Measurements from ENCODE around the gene BZW2.

BZW2 gene

DNA sequence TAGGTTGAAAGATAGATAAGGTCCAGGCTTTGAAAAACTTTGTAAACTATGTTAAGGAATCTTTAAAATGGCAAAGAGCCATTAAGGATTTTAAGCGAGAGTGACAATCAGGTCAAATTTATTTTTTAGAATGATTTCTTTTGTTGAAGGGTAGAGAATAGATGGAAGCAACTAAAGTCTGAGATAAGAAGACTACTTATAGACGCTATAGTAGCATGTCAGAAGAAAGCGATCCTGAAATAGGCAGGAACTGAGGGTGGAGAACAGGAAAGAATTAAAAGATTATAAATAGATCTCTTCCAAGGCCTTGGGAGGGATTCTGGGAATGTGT lies 94.6 kb downstream of the BZW2 start:
- Mint-ChIP-seq H3K27ac (peak overlapping the region; percentile 45 to 79 (median 67)), H3K4me1 (peaks cover 12% of the 10 kb centered on the region), H3K27me3 (ENCODE audit: low read depth) (peaks cover 17% of the 10 kb centered on the region), H3K36me3 (ENCODE audit: low read depth) (no peaks in the 10 kb centered on the region), H3K9me3 (no peaks in the 10 kb centered on the region), H3K4me3 (no peak overlapping the region)
- TF ChIP-seq, protein P1, sequence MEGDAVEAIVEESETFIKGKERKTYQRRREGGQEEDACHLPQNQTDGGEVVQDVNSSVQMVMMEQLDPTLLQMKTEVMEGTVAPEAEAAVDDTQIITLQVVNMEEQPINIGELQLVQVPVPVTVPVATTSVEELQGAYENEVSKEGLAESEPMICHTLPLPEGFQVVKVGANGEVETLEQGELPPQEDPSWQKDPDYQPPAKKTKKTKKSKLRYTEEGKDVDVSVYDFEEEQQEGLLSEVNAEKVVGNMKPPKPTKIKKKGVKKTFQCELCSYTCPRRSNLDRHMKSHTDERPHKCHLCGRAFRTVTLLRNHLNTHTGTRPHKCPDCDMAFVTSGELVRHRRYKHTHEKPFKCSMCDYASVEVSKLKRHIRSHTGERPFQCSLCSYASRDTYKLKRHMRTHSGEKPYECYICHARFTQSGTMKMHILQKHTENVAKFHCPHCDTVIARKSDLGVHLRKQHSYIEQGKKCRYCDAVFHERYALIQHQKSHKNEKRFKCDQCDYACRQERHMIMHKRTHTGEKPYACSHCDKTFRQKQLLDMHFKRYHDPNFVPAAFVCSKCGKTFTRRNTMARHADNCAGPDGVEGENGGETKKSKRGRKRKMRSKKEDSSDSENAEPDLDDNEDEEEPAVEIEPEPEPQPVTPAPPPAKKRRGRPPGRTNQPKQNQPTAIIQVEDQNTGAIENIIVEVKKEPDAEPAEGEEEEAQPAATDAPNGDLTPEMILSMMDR (IDR thresholded peaks at IDR 0.05; ENCODE audit: unreplicated experiment in 3 of 3): no peak

DNA sequence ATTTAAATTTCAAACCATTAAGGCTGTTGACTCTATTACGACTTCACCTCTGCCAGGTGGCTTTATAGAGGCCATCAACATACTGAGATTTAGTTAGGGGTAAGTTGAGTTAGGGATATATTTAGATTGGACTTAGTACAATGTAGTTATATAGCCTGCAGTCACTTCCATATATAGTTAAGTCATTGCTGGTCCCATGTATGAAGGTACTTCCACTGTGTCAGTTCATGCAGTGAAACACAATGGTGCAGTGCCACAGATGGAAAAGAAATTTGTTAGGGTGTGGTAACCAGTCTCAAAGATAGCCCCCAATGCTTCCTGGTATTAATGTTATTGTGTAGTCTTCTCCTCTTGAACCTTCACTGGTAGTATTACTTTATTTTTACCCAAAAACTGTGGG lies 95.0 kb downstream of the BZW2 start:
- Mint-ChIP-seq H3K9me3 (no peaks in the 10 kb centered on the region), H3K36me3 (ENCODE audit: low read depth) (no peaks in the 10 kb centered on the region), H3K27me3 (ENCODE audit: low read depth) (peaks cover 17% of the 10 kb centered on the region), H3K4me3 (no peak overlapping the region), H3K4me1 (peaks cover 12% of the 10 kb centered on the region), H3K27ac (peak overlapping the region in 1 of 3 experiments; percentile 67)
- TF ChIP-seq, protein P1 (IDR thresholded peaks at IDR 0.05; ENCODE audit: unreplicated experiment in 3 of 3): no peak

DNA sequence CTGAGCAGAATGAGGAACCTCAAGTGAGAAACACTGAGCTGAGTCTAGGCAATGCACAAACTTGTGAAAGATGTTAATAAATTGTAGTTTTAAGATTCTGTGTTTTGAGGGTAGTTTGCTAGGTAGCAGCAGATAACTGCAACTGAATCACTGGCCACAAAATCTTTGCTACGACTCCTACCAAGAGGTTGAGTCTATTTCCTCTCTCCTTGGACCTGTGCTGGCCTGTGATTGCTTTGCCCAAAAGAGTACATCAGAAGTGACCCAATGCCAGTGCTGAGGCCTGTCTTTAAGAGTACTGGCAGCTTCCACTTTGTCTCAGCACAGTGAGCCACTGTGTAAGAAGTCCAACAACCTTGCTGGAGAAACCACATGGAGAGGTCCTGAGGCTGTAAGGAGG lies 95.7 kb downstream of the BZW2 start:
- Mint-ChIP-seq H3K36me3 (ENCODE audit: low read depth) (no peaks in the 10 kb centered on the region), H3K4me3 (no peak overlapping the region), H3K4me1 (peaks cover 12% of the 10 kb centered on the region), H3K27ac (no peak overlapping the region), H3K27me3 (ENCODE audit: low read depth) (peaks cover 19% of the 10 kb centered on the region), H3K9me3 (no peaks in the 10 kb centered on the region)
- TF ChIP-seq, protein P1 (IDR thresholded peaks at IDR 0.05; ENCODE audit: unreplicated experiment in 3 of 3): no peak

DNA sequence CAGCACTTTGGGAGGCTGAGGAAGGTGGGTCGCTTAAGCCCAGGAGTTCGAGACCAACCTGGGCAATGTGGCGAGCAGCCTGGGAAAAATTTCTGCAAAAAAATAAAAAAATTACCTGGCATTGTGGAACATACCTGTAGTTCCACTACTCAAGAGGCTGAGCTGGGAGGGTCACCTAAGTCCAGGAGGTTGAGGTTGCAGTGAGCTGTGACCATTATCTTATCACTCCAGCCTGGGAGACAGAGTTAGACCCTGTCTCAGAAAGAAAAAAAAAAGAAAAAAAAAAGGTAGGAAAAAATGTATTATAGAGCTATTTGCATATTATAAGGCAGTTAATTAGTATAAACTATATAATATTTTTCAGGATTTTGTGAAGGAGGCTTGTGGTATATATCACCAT lies 96.6 kb downstream of the BZW2 start:
- Mint-ChIP-seq H3K27ac (no peak overlapping the region), H3K36me3 (ENCODE audit: low read depth) (no peaks in the 10 kb centered on the region), H3K4me1 (peaks cover 20% of the 10 kb centered on the region), H3K9me3 (no peaks in the 10 kb centered on the region), H3K27me3 (ENCODE audit: low read depth) (peaks cover 18% of the 10 kb centered on the region), H3K4me3 (no peak overlapping the region)
- TF ChIP-seq, protein P1 (IDR thresholded peaks at IDR 0.05; ENCODE audit: unreplicated experiment in 3 of 3): no peak

DNA sequence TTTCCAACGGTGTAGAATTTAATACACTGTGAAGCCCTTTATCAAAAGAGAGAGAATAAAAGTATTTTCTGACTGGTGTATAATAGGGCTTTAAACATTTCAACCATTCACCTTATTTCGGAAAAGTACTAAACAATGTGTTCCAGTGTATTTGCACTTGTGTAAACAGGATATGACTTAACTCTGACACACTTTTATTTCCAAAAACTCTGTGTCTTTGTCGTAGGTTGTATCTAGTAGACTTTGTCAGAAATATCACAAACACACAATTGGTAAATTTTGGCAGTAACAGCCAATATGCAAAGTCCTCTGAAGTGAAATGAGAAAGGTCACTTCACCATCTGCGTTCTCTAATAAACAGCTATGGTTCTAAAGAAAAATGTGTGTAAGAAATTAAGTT lies 97.3 kb downstream of the BZW2 start:
- H3K4me1 Mint-ChIP-seq: peaks cover 21% of the 10 kb centered on the region
- no peaks in the 10 kb centered on the region for H3K9me3 Mint-ChIP-seq
- TF ChIP-seq, protein P1 (IDR thresholded peaks at IDR 0.05; ENCODE audit: unreplicated experiment in 3 of 3): no peak
- H3K36me3 Mint-ChIP-seq (ENCODE audit: low read depth): no peaks in the 10 kb centered on the region
- no peak overlapping the region for H3K4me3 Mint-ChIP-seq
- H3K27me3 Mint-ChIP-seq (ENCODE audit: low read depth): peaks cover 14% of the 10 kb centered on the region
- H3K27ac Mint-ChIP-seq: no peak overlapping the region

DNA sequence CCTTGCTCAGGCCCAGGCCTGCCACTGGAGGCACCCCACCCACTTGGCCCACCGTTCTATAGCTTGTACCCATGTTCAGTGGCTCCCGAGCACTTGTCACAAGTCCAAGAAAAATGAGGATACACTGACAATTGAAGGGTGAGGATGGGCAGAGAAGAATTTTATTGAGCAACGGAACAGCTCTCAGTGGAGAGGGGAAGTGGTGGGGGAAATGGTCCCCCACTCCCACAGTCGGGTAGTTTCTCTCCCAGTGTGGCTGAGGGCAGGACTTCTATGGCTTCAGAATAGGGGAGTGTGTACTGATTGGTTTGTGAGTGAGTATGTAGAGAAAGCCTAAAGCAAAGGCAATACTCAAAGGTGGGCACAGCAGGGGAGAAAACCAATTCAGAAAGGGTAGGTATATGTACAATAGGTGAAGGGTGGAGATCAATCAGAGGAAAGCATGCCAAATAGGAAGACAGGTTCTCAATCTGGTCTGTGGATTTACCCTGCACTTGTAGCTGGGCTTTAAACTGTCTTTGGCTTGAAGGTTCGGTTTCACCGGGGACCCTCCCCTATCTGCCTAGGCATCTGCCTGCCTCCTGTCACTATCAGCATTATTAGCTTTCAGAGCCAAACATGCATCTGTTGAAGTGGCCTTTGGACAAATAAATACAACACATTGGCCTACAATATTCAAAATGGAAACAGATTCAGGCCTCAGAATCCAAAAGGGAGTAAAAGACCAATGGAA lies 98.7 kb downstream of the BZW2 start:
- Mint-ChIP-seq H3K4me1 (peaks cover 21% of the 10 kb centered on the region), H3K27ac (no peak overlapping the region), H3K9me3 (no peaks in the 10 kb centered on the region), H3K27me3 (ENCODE audit: low read depth) (peaks cover 12% of the 10 kb centered on the region), H3K4me3 (no peak overlapping the region), H3K36me3 (ENCODE audit: low read depth) (no peaks in the 10 kb centered on the region)
- TF ChIP-seq, protein P1 (IDR thresholded peaks at IDR 0.05; ENCODE audit: unreplicated experiment in 3 of 3): no peak
